NCI-H510A treated with DMSO at 0.1 percent for 48 hours (cell line): Measurements from ENCODE around the gene RFPL3.
"Not testable (repeated sequence)": the region's sequence is repeated elsewhere in the genome, so short reads cannot be mapped to it uniquely, and the experiment has no call there.

Experiments used
- DNase-seq: peaks from one replicate; lab custom pipeline; 2025; lab: John Stamatoyannopoulos, UW

Gene RFPL3

DNA sequence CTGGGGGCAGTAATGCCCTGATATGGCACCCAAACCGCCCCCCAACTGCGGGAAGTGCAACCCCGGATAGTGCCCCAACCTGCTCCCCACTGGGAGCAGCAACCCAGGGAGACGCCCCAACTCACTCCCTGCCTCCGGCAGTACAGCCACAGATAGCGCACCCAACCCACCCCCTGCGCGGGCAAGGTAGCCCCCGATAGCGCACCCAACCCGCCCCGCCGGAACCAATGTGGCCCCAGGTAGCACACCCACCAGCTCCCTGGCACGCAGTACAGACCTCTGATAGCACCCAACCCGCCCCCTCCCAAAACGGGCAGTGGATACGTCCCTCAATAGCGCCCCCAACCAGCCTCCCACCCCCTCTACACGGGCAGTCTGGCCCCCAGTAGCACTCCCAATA is 3.8 kb upstream of the RFPL3 start:
- no peak for DNase-seq

DNA sequence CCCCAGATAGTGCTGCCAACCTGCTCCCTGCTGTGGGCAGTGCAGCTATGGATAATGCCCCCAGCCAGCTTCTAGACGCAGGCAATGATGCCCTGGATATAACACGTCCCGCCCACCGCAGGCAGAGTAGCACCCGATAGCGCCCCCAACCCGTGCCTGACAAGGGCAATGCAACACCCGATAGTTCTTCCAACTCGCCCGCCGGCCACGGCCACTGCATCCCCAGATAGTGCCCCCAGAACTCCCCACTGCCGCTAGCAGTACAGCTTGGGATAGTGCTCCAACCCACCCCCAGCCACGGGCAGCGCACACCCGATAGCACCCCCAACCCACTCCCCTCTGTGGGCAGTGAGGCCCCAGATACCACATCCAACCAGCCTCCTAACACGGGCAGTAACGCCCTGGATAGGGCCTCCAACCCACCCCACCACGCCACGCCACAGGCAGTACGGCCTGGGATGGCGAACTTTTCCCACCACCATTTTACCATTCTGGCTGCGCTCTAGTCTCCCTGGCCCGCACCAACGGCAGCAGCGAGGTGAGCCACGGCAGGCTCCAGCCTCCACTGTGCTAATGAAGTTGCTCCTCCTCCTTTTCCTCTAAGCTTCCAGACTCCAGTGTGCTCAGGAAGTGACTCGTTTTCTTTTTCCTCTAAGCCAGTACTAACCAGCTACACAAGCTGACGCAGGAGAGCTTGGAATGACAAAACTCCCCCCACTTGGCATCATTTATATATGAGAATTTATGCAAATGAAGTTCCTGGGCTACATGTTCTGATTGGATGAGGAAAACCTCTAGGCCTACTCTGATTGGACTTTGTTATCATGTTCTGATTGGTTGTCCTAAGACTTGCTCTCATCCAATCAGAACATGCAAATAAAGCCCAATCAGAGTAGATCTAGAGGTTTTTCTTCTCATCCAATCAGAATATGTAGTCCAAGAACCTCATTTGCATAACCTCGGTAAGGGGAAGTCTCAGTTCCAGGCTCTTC is 3.0 kb upstream of the RFPL3 start:
- no peak for DNase-seq

DNA sequence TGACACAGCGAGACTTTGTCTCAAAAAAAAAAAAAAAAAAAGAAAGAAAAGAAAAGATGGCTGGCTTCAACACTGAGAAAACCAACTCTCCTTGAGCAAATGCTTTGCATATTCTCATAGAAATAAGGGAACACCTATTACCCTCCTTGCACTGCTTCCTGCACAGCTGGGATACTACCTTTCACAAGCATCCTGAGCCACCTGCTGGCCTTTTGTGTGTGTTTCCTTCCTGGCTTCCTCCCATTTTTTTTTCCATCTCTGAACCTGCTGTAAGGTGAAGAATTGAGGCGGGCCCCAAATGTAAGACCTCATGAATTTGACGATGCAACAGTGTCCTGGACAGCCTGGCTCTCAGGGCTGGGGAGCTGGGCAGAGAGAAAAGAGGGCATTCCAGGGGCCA is 1.9 kb upstream of the RFPL3 start:
- DNase-seq, result no peak

DNA sequence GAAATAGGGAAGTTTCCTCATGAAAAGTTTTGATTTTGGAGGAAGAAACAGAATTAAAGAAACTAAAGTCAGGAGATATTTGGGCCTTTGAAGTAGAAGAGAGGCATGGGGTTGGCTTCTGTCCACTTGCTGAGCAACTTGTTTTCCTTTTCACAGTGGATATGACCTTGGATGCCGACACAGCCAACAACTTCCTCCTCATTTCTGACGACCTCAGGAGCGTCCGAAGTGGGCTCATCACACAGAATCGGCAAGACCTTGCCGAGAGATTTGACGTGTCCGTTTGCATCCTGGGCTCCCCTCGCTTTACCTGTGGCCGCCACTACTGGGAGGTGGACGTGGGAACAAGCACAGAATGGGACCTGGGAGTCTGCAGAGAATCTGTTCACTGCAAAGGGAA is 2.4 kb downstream of the RFPL3 start:
- DNase-seq, result not testable (repeated sequence)

DNA sequence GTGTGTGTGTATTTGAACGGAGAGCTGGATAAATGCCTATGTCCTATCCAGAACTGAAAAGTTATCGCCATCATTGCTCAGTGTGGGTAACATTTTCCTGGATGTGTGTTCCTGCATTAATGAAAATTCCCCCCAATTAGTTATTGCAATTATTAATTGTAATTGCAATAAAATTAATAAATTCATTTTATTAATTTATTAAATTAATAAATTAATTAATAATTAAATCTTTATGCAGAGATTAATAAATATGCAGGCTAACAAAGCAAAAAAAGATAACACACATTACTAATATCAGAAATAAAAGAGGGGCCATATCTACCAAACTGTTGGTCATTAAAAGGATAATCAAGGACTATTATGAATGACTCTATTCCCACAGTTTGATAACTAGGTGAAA is 3.6 kb downstream of the RFPL3 start:
- no peak for DNase-seq

DNA sequence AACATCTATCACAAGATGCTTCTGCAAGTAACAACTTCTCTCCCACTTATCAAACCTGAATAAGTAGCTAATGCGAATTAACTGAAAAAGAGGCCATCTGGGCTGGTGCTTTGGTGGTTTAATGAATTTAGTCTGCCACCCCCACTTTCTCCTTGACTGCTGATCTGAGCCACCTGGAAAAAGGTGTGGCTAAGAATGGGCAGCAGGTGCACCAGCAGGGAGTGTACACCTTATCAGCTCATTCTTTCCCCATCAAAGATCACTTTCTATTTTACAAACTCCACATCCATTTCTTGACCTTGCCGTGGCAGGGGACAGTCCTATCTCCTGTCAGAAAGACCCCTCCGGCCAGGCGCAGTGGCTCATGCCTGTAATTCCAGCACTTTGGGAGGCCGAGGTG is 6.5 kb downstream of the RFPL3 start:
- no peak for DNase-seq

DNA sequence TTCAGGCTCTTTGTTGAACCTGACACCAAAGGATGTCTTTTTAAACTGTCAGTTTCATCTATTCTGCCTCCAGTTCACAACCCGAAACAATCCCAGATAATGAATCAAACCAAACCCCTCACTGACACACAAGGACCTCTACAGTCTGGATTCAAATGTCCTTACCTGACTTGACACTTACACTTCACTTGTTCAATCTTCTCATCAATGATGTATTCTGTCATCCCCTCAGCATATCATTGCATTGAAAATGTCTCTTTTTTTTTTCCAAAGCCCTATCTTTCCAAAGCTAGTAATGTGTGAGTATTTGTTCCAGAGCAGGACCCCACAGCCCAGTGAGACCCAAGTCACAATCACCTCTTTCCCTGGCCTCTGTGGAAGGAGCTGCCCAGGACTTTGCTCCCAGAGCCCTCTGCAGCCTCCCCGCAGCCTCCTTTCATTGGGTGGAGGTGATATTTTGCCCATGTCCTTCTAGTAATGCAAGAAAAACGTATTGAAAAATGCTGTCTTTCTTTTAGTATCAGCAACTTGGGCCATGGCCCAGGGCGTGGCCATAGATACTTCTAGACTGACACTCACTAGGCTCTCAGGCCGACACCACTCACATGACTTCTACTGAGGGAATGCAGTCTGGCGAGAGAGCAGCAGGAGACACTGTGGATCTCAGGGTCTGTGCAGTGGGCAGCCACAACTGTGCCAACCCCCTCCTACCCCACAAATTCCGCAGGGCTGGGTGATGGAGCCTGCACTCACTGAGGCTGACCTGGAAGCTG is 18.2 kb downstream of the RFPL3 start:
- no peak for DNase-seq

DNA sequence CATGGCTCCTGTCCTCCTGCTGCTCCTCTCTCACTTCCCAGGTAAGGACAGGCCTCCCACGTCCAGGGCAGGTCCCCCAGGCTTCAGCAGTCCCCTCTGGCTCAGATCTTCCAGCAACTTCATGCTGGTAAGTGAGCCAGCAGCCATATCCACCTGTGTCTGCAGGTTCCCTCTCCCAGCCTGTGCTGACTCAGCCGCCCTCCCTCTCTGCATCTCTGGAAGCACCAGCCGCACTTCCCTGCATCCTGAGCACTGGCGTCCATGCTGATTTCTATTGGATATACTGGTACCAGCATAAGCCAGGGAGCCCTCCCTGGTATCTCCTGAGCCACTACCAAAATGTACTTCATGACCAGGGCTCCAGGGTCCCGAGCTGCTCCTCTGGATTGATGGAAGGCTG is 19.0 kb downstream of the RFPL3 start:
- DNase-seq, result no peak

DNA sequence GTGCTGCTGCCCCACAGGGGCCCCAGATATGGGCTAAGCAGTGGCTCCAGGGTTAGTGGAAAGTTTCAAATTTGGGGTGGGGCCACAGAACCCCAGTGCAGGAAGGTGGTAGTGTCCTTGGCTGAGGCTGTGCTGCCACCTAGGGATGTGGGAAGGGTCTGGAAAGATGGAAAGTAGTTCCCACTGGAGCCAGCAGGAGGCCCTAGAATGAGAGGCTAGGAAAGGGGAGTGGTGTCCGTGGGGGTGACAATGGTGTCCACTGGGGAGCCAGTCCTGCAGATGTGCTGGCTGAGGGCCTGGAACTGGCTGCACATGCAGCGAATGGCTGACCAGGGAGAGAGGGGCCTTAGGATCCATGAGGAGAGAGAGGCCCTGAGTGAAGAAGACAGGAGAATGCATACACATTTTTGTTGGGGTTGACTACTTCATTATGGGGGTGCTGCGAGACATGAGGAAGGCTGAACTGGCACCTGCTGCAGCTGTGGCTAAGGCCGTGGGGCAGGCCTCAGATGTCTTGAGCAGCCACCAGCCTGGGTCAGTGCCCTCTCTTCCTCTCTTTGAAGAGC is 21.1 kb downstream of the RFPL3 start:
- DNase-seq, result no peak

DNA sequence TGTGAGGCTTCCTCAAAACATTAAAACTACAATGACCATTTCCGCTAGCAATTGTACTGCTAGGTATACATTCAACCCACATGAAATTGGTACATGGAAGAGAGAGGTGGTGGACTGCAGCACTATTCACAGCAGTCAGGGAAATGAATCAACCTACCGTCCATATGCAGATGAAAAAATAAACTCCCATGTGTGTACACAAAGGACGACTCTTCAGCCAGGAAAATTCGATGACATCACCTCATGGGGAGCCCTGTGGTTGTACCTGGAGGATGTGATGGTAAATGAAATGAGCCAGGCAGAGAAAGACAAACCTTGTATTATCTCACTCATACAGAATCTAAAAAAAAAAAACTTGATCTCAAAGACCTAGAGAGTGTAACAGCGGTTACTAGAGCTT is 23.3 kb downstream of the RFPL3 start:
- peak; percentile 21 for DNase-seq

DNA sequence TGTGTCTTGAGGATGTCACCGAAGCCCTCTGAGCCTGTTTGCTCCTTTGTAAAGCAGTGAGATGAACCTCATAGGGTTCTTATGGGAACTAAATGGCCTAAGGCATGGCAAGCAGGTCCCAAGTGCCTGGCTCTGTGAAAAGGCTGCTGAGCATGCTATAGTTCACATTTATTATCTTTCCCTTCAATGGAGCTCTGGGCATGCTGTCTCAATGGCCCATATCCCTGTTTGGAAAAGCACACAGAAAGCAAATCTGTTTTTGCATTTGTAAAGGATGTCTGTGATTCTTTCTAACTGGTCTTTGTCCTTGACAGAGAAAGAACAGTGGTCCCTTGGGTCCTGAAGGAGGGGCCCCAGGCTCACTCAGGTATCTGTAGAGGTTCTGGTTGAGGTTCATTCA is 28.0 kb downstream of the RFPL3 start:
- DNase-seq, result no peak

DNA sequence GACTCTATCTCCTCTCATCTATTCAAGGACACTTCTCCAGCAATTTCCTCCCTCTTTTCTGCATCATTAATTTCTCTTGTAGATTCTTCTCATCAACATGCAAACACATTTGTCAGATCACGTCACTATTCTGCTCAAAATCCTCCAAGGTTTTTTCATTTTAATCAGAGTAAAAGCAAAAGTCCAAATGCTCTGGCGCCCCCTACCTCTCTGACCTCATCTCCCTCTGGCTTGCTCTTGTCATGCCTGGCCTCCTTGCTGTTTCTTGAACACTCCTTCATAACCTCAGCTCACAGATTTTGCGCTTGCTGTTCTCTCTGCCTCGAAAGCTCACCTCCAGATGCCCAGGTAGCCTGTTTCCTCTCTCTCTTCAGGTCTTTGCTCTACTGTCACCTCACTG is 32.0 kb downstream of the RFPL3 start:
- DNase-seq, result no peak

DNA sequence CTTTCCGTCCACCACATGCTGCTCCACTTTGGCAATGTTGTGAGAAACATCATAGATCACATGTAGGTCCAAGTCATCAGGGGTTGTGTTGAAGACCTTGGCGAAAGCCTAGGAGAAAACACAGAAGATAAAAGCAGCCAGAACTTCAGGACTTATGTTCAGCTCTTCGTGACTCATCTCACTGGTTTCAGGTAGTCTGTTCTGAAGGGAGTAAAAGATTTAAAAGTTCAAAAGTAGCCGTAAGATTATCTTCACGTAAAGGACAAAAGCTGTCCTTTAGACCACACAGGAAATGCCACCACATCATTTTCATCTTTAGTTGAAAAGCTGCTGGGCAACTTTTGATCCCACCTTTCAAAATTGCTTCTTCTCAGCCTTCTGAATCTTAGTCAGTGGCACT is 37.4 kb downstream of the RFPL3 start:
- no peak for DNase-seq

DNA sequence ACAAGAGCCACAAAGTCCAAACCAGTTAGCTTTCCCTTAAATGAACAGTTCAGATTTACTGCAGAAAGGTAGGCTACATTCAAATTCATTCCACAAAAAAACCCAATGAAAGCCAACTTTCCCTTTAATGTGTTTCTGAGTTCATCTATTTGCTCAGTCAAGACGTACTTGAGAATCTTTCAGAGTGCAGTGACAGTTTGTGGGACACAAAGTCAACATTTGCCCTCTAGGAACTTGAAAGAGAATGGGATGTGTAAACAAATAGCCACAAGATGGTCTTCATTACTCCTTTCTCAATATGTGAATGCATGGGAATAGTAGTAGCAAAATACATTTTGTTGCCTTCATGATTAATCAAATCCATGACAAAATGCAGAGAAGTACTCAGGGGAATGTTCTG is 38.6 kb downstream of the RFPL3 start:
- DNase-seq, result peak; percentile 26

DNA sequence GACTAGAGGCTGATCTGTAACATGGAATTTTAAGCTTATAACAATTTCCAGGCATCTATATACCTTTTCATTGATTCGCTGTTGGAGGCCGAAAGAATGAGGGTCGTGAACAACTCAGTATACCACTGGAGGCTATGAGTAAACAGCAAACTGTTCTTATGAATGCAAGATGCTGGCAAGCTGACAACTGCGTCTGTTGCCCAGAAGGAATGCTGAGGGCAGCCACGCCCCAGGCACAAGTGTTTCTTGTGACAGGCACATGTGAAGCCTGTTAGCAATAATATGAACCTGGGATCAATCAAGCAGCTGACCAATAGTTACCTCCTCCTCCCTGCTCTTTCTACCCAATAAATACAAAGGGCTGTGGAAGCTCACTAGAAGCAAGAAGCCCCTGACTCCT is 39.1 kb downstream of the RFPL3 start:
- peak; percentile 1 for DNase-seq

DNA sequence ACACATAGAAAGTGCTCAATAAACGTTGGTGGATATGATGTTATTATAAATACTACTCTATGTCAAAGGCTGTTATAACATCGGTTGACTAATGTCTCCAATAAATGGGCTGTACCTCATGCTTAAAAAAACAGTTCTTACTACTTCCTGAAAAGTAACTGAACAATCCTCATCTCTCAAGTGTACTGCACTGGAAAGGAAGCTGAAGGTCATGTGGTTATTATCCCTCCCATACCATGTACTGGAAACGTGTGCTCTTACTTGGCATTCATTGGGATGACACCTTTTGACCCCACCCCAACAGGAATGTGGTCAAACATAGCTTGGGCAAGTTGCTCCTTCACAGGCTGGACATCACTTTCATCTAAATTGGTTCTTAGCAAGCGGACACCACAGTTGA is 43.8 kb downstream of the RFPL3 start:
- no peak for DNase-seq

DNA sequence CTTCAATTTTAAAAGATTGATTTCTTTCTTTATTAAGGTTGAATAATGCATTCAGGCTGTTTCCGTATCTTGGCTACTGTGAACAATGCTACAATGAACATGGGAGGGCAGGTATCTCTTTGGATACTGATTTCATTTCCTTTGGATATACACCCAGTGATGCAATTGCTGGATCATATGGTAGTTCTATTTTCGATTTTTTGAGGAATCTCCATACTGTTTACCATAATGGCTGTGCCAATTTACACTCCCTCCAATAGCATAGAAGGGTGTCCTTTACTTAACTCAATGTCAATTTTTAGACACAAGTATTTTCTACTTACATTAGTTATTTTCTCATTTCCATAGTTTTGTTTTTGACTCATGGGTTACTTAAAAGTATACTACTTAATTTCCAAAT is 46.4 kb downstream of the RFPL3 start:
- no peak for DNase-seq

DNA sequence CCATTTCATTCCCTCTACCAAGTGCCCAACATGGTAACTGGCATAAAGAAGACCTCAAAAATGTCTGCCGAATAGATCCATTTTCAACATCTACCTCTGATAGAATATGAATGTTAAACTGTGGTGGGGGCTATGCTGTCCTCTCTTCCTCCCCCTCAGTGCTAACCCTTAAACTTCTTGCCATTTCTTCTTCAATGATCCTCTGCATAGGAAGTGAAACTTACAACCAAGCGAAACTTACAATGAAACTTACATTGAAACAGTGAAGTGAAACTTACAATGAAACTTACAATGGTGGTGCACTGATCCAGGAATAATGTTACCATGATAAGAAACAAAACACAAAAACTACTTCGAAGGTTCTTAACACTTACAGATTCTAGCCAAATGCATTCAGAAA is 49.6 kb downstream of the RFPL3 start:
- DNase-seq, result no peak

DNA sequence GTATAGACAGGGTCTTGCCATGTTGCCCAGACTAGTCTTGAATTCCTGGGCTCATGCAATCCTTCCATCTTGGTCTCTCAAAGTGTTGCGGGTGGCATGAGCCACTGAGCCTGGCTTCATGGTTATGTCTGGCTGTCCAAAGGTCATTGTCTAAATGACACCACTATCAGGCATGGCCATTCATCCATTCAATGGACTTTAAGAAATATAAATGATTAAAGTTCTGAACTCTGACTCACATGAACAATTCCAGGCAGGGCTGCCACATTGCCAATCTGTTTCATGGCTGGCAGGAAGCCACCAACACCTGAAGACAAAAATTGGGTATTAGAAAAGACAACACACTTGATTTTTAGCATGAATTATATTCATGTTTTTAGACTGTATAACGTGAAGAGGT is 50.3 kb downstream of the RFPL3 start:
- DNase-seq, result no peak

DNA sequence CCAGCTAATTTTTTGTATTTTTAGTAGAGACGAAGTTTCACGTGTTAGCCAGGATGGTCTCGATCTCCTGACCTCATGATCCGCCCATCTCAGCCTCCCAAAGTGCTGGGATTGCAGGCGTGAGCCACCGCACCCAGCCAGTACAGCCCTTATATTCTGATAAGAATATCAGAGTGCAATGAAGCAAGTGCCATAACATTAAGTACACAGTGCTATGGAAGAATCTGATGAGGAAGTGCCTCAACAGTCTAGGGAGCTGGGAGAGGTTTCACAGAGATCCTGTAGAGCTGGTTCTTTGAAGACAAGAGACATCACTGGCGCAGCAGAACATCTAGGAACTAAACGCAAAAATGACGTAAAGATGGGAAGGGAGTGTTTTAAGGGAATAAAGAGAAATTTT is 52.3 kb downstream of the RFPL3 start:
- DNase-seq, result no peak

DNA sequence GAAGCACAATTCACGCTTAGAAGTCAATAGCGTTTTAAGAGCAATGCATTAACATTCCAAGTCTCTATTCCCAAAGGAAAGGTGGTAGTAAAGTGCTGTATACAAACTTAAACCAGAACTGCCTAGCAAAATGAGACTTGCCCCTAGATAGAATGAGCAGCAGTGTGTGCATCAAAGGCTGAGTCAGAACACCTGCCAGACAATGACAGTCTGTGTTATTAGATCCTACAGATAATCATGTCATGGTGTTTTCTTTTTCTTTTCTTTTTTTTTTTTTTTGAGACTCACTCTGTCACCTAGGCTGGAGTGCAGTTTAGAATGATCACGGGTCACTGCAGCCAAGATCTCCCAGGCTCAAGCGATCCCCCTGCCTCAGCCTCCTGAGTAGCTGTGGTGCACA is 52.8 kb downstream of the RFPL3 start:
- DNase-seq, result no peak
